Brain microvascular endothelial cell (primary cell): ENCODE data around the gene COL24A1.

Experiments used
- DNase-seq: peaks from one replicate; pipeline ENCODE4 v3.0.0-alpha.2; 2020
- H3K27ac ChIP-seq: fragments of 250-450 bp; sonication (Bioruptor Pico); 2 replicates; pipeline ENCODE4 v1.5.1; 2020; ENCODE audit warnings: mild to moderate bottlenecking, moderate library complexity
- H3K27me3 ChIP-seq: fragments of 250-450 bp; sonication (Bioruptor Pico); replicated peaks from 2 replicates; pipeline ENCODE4 v1.5.1; 2020; ENCODE audit warnings: mild to moderate bottlenecking
- H3K36me3 ChIP-seq: fragments of 250-450 bp; sonication (Bioruptor Pico); replicated peaks from 2 replicates; pipeline ENCODE4 v1.5.1; 2020; ENCODE audit warnings: mild to moderate bottlenecking
- H3K4me3 ChIP-seq: 2 replicates; pipeline ENCODE4 v1.5.1; 2011; ENCODE audit warnings: low read depth, mild to moderate bottlenecking, control low read depth, low read length, moderate library complexity
- in situ Hi-C: cut with HindIII; loops from 2 replicates; pipeline ENCODE4 v1.10.0; 2017; ENCODE audit warnings: low sequenced_read_pairs, low pct_ligation_motif_present
- TF ChIP-seq, protein P1 (sequence below): IDR thresholded peaks from 2 replicates; pipeline ENCODE4 v1.5.1; 2011; ENCODE audit warnings: low read depth, mild to moderate bottlenecking, moderate library complexity, low read length, control low read depth, inconsistent platforms; ENCODE audit errors: missing control alignments

COL24A1 gene

DNA sequence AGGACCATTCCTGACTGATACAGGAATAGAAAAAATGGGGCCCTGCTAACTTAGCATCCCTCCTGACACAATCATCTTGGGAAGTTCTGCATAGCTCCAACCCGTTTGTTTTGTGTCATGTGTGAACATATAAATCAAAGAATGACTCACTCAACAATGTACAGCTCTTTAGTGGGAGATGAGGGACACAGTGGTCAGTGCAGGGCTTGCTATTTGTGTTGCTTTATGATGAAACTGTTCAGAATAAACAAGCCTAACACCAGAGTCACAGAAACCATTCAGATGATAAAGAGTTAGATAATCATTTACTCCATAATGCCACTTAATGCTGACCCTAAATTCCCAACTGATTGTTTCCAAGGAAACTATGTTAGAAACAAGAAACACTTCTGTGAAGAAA, 294.1 kb downstream of the COL24A1 start:
- peak; percentile 23 for DNase-seq
- H3K27me3 ChIP-seq: no peaks in the 10 kb centered on the region
- no peak overlapping the region for H3K4me3 ChIP-seq
- H3K36me3 ChIP-seq: no peaks in the 10 kb centered on the region
- H3K27ac ChIP-seq: no peak overlapping the region
- TF ChIP-seq, protein P1, sequence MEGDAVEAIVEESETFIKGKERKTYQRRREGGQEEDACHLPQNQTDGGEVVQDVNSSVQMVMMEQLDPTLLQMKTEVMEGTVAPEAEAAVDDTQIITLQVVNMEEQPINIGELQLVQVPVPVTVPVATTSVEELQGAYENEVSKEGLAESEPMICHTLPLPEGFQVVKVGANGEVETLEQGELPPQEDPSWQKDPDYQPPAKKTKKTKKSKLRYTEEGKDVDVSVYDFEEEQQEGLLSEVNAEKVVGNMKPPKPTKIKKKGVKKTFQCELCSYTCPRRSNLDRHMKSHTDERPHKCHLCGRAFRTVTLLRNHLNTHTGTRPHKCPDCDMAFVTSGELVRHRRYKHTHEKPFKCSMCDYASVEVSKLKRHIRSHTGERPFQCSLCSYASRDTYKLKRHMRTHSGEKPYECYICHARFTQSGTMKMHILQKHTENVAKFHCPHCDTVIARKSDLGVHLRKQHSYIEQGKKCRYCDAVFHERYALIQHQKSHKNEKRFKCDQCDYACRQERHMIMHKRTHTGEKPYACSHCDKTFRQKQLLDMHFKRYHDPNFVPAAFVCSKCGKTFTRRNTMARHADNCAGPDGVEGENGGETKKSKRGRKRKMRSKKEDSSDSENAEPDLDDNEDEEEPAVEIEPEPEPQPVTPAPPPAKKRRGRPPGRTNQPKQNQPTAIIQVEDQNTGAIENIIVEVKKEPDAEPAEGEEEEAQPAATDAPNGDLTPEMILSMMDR: no peak
- in situ Hi-C loops: no loop called here

DNA sequence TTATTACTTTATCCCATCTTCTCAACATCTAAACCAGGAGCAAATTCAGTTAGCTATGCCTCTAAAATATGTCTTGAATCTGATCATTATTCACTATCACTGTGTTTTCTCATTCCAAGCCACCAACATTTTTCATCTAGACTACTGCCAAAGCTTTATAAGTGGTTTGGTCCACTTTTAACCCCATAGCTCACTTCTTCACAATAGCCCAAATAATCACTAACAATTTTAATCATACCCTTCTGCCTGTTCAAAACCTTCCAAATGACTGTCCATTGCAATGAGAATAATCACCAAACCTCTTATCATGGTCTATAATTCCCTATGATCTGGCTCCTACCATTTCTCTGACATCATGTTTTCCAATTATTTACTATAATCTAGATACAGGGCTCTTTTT, 298.6 kb downstream of the COL24A1 start:
- Histone ChIP-seq H3K36me3 (no peaks in the 10 kb centered on the region), H3K27ac (no peak overlapping the region), H3K27me3 (no peaks in the 10 kb centered on the region), H3K4me3 (no peak overlapping the region)
- in situ Hi-C loops: no loop called here
- TF ChIP-seq, protein P1: no peak
- DNase-seq: no peak

DNA sequence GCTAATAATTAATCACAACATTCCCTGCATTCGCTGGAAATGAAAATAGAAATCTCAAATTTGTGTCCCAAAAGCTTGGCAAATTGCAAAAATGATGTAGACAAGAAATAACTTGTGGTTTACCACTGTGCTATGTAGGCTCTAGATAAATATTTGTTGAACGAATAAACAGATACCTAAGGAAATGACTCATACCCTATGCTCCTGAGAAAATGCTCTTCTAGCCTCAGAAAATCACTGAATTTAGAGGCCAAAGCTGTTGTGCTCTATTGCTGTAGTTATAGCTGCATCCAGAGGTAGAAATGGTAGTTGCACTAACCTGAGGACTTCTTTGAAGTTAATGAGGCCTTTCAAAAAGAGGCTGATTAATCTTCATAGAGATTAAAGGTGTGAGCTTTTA, 306.3 kb downstream of the COL24A1 start:
- no peaks in the 10 kb centered on the region for H3K27me3 ChIP-seq
- DNase-seq: peak; percentile 84
- H3K4me3 ChIP-seq: no peak overlapping the region
- no peaks in the 10 kb centered on the region for H3K36me3 ChIP-seq
- peak overlapping the region; percentile 53 for H3K27ac ChIP-seq
- TF ChIP-seq, protein P1: peak; percentile 56
- in situ Hi-C loops: no loop called here

DNA sequence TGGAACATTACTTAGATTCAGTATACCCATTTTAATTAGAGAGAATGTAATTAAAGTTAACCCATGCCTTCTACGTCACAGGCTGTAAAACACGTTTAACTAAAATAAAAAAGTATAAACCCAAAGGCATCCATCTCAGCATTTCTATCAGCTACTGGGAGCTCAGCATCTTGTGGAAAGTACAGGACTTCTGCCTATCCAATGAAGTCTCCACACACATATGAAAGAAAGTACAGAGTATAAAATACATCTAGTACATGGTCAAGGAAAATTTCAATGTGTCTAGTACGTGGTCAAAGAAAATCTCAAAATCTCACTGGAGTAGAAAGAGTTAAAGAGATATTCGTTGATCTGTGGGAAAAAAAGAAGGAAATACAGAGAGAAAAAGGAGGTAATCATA, 306.9 kb downstream of the COL24A1 start:
- Histone ChIP-seq H3K27ac (peak overlapping the region; percentile 53), H3K4me3 (no peak overlapping the region), H3K27me3 (no peaks in the 10 kb centered on the region), H3K36me3 (no peaks in the 10 kb centered on the region)
- DNase-seq: no peak
- TF ChIP-seq, protein P1: no peak
- in situ Hi-C loops: no loop called here

DNA sequence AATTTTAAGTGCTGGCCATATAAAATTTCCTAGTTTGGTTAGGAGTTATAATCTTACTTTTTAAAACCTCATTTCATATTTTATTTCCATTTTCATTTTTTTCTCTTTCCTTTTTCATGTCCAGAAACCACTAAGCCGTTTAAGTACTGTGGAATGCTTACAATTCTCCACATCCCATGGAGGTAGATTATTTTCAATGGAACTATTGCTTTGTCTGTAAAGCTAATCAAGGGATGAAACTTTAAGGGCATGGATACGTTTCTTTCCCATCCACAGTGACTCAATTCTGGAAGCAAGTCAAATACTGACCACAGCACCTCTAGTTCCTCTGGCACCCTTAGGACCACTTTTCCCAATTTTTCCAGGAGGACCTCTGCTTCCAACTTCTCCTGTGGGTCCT, 309.2 kb downstream of the COL24A1 start:
- in situ Hi-C loops: no loop called here

DNA sequence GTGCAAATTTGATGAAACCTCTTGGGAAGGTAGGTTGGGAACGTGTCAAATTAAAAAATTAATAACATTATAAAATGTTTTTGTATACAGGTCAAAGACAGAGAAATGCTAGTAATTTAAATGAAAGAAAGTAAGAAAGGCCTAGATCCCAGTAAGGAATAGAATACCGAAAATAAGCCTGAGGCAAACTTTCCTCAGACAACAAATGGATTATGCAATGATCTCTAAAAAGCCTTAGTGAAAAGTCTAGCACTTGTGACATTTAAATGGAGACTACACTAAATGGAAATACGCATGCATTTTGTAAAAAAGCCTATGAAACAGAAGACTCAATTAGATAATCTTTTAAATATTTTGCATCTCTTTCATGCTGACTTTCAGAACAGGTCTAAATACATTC, 309.9 kb downstream of the COL24A1 start:
- TF ChIP-seq, protein P1: no peak
- Histone ChIP-seq H3K27ac (no peak overlapping the region), H3K4me3 (no peak overlapping the region), H3K36me3 (no peaks in the 10 kb centered on the region), H3K27me3 (no peaks in the 10 kb centered on the region)
- in situ Hi-C loops: no loop called here
- DNase-seq: no peak

More for the DNA sequence above, 309.2 kb downstream of the COL24A1 start:
- no peak overlapping the region for H3K4me3 ChIP-seq
- no peaks in the 10 kb centered on the region for H3K36me3 ChIP-seq
- H3K27me3 ChIP-seq: no peaks in the 10 kb centered on the region
- DNase-seq: no peak
- TF ChIP-seq, protein P1: no peak
- no peak overlapping the region for H3K27ac ChIP-seq
